Smooth muscle cell (in vitro differentiated cells): ENCODE measurements around the gene KRT23. TPM values are rescaled to one million over a fixed set of nuclear protein-coding genes. Genes with fewer than 3 reads are reported as not detected.

Experiments used
- DNase-seq: peaks from one replicate; lab custom pipeline; 2025; ENCODE audit not compliant: unreplicated experiment; lab: John Stamatoyannopoulos, UW
- H2AFZ ChIP-seq: fragments of 200-600 bp; sonication (generic); 2 replicates; pipeline ENCODE4 v1.6.0; 2016; ENCODE audit warnings: antibody characterized with exemption, low read depth, mild to moderate bottlenecking
- H3F3A ChIP-seq: fragments of 200-600 bp; sonication (generic); 2 replicates; pipeline ENCODE4 v1.6.0; 2017; ENCODE audit warnings: antibody characterized with exemption, low read depth
- H3K27ac ChIP-seq: fragments of 200-600 bp; sonication (generic); 2 replicates; pipeline ENCODE4 v1.5.1; 2016; ENCODE audit warnings: low read depth, mild to moderate bottlenecking
- H3K27me3 ChIP-seq: fragments of 200-600 bp; sonication (generic); 2 replicates; pipeline ENCODE4 v1.6.1; 2016; ENCODE audit warnings: low read depth, mild to moderate bottlenecking
- H3K36me3 ChIP-seq: fragments of 200-600 bp; sonication (generic); 2 replicates; pipeline ENCODE4 v1.5.1; 2016; ENCODE audit warnings: low read depth
- H3K4me1 ChIP-seq: fragments of 200-600 bp; sonication (generic); 2 replicates; pipeline ENCODE4 v1.5.1; 2016; ENCODE audit warnings: low read depth
- H3K4me2 ChIP-seq: fragments of 200-600 bp; sonication (generic); 2 replicates; pipeline ENCODE4 v1.6.0; 2016; ENCODE audit warnings: mild to moderate bottlenecking
- H3K4me3 ChIP-seq: fragments of 200-600 bp; sonication (generic); 2 replicates; pipeline ENCODE4 v1.5.1; 2016; ENCODE audit warnings: mild to moderate bottlenecking
- H3K79me2 ChIP-seq: fragments of 200-600 bp; sonication (generic); 2 replicates; pipeline ENCODE4 v1.6.0; 2016; ENCODE audit warnings: low read depth, mild to moderate bottlenecking
- H3K9ac ChIP-seq: fragments of 200-600 bp; sonication (generic); 2 replicates; pipeline ENCODE4 v1.6.0; 2016; ENCODE audit warnings: low read depth
- H3K9me3 ChIP-seq: fragments of 200-600 bp; sonication (generic); replicated peaks from 2 replicates; pipeline ENCODE4 v1.5.1; 2016; ENCODE audit warnings: low read depth
- H4K20me1 ChIP-seq: fragments of 200-600 bp; sonication (generic); 2 replicates; pipeline ENCODE4 v1.6.0; 2016; ENCODE audit warnings: low read depth
- CTCF ChIP-seq: fragments of 200-600 bp; sonication (generic); IDR thresholded peaks from 2 replicates; pipeline ENCODE4 v1.5.1; 2017; ENCODE audit warnings: borderline replicate concordance, mild to moderate bottlenecking, antibody characterized with exemption; ENCODE audit not compliant: insufficient read depth, poor library complexity, severe bottlenecking
- WGBS: methylation state at CpG from one replicate; pipeline ENCODE4 v1.1.7; 2016; ENCODE audit warnings: low lambda C conversion rate; 5-methylcytosine and 5-hydroxymethylcytosine counted together
- polyA plus RNA-seq: library from polyadenylated mRNA; unstranded; fragments of >200 nt; fragmentation: Nextera tagmentation; extraction: Ambion mirVana; gene quantifications from 2 replicates; pipeline ENCODE4 v1.2.1, GENCODE V29; 2016
- total RNA-seq: library from RNA; depleted of rRNA; stranded (reverse); fragments of >200 nt; gene quantifications from 2 replicates; pipeline ENCODE4 v1.2.3, GENCODE V29; 2014

The KRT23 gene
- total and polyA plus RNA-seq, 2 experiments from 2014 or later, result 14.4 to 46.3 TPM

- DNase-seq, result no peak
- Histone ChIP-seq H3K79me2 (no peaks in the 10 kb centered on the region), H3F3A (peaks cover 5% of the 10 kb centered on the region), H3K9ac (peak overlapping the region; percentile 14), H2AFZ (no peak overlapping the region), H4K20me1 (no peaks in the 10 kb centered on the region), H3K27me3 (no peaks in the 10 kb centered on the region), H3K4me2 (no peak overlapping the region), H3K36me3 (no peaks in the 10 kb centered on the region), H3K27ac (peak overlapping the region; percentile 94), H3K4me1 (peaks cover 4% of the 10 kb centered on the region), H3K4me3 (no peak overlapping the region), H3K9me3 (no peaks in the 10 kb centered on the region)
- TF ChIP-seq CTCF, result no peak
- 84% methylated on average over 1 of the region's 1 CpG for WGBS
These were observed 35.4 kb downstream of the KRT23 start for GRCh38 chr17:40901981-40902474.

GRCh38 chr17:40900809-40901356 is 36.6 kb downstream of the KRT23 start:
- Histone ChIP-seq H3K4me3 (no peak overlapping the region), H2AFZ (no peak overlapping the region), H3K79me2 (no peaks in the 10 kb centered on the region), H3K27me3 (no peaks in the 10 kb centered on the region), H3K9me3 (no peaks in the 10 kb centered on the region), H3K4me2 (no peak overlapping the region), H3K36me3 (no peaks in the 10 kb centered on the region), H3F3A (peaks cover 5% of the 10 kb centered on the region), H3K4me1 (peaks cover 4% of the 10 kb centered on the region), H4K20me1 (no peaks in the 10 kb centered on the region), H3K27ac (no peak overlapping the region), H3K9ac (no peak overlapping the region)
- 87% methylated on average over 5 of the region's 5 CpGs for WGBS
- DNase-seq, result no peak
- TF ChIP-seq CTCF, result no peak

- H3K4me1 ChIP-seq, result no peaks in the 10 kb centered on the region
- H3K9ac ChIP-seq, result no peak overlapping the region
- TF ChIP-seq CTCF, result no peak
- H3K4me2 ChIP-seq, result no peak overlapping the region
- H3K79me2 ChIP-seq, result no peaks in the 10 kb centered on the region
- DNase-seq, result no peak
- H3K4me3 ChIP-seq, result no peak overlapping the region
- no peaks in the 10 kb centered on the region for H3K36me3 ChIP-seq
- no peaks in the 10 kb centered on the region for H3F3A ChIP-seq
- H3K27ac ChIP-seq, result no peak overlapping the region
- no peaks in the 10 kb centered on the region for H4K20me1 ChIP-seq
- H3K9me3 ChIP-seq, result no peaks in the 10 kb centered on the region
- H3K27me3 ChIP-seq, result peaks cover 6% of the 10 kb centered on the region
- 91% methylated on average over 4 of the region's 4 CpGs for WGBS
- H2AFZ ChIP-seq, result no peak overlapping the region
These were observed 40.5 kb downstream of the KRT23 start for GRCh38 chr17:40896916-40897455.
